Dermis blood vessel endothelial cell (primary cell): Measurements from ENCODE around the gene VWF. TPM values are rescaled to one million over a fixed set of nuclear protein-coding genes. Genes with fewer than 3 reads are reported as not detected.

Experiments
- DNase-seq: peaks from one replicate; pipeline ENCODE4 v3.0.0; 2010
- total RNA-seq: library from RNA; depleted of rRNA; stranded (reverse); fragments of >200 nt; gene quantifications from 2 replicates; pipeline ENCODE4 v1.2.3, GENCODE V29; 2014

VWF gene
- total RNA-seq, 1 donor from 2014 or later, result 3,052 TPM

DNA sequence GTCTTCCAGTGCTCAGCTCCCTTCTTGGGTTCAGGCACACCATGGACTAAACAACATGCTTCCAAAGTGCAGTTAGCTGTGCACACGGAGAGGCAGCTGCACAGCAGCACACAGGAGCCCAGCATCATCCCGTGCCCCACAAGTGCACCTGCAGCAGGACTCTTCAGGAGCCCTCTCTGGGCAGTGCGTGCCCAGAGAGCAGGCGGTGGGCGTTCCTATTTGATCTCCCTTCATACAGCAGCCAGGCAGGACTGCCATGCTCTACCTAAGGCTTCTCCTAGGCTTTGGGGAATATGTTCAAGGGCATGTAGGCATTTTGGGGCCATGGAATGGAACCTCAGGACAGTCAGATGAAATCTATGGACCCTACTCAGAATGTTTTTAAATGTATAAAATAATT, 214.9 kb downstream of the VWF start:
- no peak for DNase-seq

DNA sequence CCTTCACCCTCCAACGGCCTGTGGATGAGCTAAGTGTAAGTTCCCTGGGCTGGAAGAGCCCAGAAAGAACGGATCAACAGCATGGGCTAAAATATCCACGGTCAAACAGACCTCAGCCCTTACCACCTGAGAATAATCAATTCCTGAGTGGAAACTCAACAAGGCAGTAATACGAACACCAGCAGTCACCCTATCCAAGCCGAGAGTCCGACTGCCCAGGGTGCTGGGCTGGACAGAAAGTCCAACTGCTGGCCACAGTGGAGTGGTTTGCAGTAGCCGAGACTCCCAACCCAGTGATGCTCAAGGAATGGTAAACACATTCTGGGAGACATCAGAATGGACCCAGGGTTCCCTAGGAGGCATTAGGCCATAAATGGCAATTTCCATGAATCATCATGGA, 216.2 kb downstream of the VWF start:
- no peak for DNase-seq

DNA sequence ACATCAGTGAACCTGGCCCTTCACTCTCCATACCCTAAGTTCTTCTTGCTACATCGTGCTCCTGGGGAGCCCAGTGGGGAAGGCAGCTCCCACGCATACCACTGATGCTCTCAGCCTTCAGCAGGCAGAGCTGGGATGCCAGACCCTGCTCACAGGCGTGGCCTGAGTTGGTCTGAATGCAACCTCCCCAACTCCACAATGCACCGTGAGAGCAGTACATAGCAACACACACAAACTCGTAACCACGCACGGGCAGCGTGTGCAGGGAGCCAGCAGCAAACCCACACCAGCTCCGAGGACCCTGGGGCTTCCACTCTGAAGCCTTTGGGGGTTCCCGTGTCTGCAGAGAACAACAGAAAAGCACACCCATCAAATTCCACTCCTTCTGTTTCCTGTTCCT, 216.7 kb downstream of the VWF start:
- DNase-seq, result no peak

DNA sequence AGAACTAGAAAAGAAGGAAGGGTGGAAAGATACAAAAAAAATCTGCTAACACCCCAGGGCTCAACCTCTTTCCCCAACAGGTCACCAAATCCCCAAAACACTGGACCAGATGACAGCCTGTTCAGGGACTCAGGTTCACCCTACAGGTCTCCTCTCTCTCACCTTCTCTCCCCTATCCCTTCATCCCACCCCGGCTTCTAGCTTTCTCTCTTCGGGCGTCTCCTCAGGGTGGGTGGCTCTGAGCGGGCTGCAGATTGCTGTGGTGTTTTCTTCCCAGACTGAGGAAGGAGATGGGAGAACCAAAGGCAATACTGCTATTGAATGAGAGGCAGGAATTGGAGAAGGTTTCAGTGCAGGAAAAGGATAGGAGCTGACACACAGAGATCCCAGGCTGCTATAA, 218.7 kb downstream of the VWF start:
- DNase-seq, result no peak

DNA sequence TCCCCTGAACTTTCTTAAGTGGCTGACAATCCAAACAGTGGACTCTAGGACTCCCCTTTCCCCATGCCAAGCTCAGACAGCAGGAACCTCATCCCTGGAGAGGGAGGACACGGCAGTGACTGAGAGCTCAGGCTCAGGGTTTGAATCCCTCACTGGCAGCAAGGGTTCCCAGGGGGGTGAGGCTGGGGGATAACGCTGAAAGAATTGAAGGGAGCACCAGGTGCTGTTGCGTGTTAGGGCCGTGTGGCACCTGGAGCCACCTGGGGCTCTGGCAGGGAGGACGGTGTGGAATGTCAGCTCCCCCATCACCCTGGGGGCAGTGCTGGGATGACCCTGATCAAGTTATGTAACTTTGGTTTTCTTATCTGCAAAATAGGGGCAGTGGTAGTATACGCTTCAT, 219.5 kb downstream of the VWF start:
- no peak for DNase-seq

DNA sequence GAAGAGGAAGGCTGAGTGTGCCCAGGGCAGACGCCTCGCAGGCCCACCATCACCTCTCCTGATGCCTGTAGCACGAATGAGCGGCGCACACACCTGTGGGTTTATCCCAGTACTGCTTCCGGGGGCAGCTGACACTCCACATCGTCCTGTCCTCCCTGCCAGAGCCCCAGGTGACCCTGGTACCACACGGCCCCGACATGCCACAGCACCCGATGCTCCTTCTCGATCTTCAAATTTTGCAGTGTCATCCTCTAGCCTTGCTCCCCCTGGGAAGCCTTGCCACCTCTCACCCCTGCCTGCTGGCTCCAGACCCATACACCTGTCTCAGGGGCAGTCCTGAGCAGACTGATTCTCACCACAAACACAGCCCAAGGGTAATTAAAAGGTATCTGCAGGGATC, 220.0 kb downstream of the VWF start:
- no peak for DNase-seq

DNA sequence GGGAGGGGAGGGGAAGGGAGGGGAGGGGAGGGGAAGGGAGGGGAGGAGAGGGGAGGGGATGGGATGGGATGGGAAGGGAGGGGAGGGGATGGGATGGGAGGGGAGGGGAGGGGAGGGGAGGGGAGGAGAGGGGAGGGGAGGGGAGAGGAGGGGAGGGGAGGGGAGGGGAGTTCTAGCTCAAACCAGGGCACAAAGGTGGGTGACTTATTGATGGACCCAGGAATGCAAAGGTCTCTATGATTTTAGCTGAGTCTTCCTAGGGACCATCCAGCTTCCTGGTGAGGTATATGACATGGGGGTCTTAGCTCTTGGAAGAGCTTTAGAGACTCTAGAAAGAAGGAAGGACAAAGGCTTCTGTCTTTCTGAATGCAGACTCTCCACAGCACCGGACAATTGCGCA, 221.7 kb downstream of the VWF start:
- no peak for DNase-seq

DNA sequence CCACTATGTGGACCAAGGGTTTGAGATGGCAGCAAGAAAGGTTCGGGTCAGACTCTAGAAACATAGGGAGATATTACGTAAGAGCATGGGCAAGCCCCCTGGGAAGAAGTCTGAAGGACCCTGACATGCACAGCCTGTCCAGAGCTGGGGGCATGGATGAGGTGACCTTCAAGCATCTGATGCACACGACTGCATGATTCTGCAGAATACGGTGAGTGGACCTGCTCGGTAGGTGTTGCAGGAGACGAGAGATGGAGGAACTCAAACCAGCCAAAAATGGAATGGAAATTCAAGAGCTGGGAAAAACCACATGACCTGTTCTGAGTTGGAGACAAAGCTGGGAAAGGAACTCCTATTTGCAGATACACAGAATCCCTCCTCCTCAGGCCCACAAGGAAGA, 223.1 kb downstream of the VWF start:
- DNase-seq, result no peak

DNA sequence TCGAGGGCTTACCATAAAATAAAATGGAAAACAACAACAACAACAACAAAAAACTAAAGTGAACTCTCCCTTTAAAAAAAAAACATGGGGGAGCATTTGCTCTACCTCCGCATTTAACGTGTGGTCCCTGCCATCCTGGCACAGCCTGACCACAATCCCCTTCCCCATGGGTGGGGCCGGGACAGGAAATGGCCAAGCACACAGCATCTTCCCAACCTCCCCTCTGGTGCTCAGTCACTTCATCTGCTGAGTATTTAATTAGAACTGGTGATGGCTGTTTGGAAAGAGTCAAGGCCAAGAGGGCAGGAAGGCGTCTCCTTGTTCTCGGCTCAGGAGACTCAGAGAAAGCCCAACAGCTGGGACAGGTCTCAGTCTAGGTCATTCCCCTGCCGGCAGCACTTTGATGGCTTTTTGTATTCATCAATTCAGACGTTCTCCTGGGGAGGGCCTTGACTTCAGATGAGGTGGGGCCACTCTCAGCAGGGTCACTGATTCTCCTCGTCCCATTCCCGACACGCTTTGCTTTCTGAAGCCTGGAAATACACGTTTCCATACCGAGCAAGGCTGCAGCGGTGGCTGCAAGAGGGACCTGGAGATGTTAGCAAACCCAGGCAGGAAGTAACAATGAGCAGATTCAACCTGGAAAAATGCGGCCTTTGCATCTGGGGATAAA, 223.8 kb downstream of the VWF start:
- DNase-seq, result no peak

DNA sequence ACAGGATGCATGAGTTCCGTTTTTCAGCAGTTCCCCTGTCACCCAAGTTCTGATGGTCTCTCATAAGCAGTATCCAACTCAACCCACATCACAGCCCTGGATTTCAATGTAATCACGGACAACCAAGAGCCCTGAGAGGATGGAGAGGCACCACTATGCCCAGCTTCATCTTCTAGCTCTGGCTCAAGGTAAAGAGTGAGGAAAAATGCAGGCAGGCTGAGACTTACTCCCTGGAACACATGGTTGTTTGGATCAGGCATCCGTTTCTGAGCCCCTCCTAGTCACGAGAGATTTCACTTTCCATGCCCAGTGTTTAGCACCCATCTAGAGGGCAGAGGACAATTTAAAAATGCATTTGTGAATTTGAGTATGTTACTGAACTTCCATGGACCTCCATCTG, 224.4 kb downstream of the VWF start:
- no peak for DNase-seq

DNA sequence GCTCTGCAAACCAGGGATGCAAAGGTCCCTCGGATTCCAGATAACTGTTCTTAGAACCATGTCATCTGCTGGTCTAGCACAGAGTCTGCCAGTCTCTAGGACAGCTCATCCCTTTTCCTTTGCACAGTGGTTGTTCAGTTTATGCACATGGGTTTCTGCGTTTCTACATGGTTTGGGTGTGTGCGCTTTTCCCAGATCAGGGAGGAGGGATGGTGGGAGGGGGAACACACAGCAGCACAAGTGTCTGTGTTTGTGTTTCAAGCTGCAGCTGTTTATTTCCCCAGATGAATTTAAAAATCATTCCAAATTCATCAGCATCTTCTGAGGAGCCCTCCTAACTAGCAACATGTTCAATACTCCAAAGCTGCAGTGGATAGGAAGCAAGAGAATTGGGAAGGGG, 224.8 kb downstream of the VWF start:
- DNase-seq, result no peak

DNA sequence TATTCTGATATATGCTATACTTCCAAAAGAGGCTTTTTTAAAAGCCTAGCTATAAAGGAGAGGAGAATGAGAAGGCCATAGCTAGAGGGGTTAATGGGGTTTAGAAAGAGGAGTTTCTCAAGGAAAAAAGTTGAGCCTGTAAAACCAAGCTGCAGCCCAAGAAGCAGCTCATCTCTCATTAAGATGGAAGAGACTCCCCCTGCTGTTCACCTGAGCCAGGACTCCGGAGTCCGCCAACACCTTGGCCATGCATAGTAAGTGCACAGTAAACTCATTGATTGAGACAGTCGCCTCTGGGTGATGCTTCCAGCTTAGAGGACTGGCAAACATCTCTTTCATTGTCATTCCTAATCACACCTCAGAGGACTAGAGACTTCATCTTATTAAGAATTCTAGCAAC, 225.6 kb downstream of the VWF start:
- no peak for DNase-seq

Other genes with a start within 250 kb of the VWF start
- 41.2 and 82.9 TPM in 2 replicates for gene ANO2, start 179.4 kb downstream of the VWF start, total RNA-seq
- 517 and 1,153 TPM in 2 replicates for gene CD9, start 75.7 kb upstream of the VWF start, total RNA-seq
- gene PLEKHG6, start 186.0 kb upstream of the VWF start, total RNA-seq, result 0.09 TPM in 1 of 2 replicates, not detected in the other
- 58.9 and 67.6 TPM in 2 replicates for gene TNFRSF1A, start 217.4 kb upstream of the VWF start, total RNA-seq